HG02884 (cell line): Measurements from ENCODE around the gene ELF5.

Source experiments
- ATAC-seq: cut with Tn5 transposase; IDR thresholded peaks from one replicate; pipeline ENCODE4 v1.9.1; 2021; ENCODE audit warnings: mild to moderate bottlenecking, moderate library complexity; ENCODE audit not compliant: unreplicated experiment

ELF5 gene

GRCh38 chr11:34513682-34514449 is at the start of gene ELF5:
Gene ELF5, minus strand, starts transcription at chr11:34513794. Its CDS starts 8,045 bp downstream, at chr11:34505749.
- no peak for ATAC-seq

DNA sequence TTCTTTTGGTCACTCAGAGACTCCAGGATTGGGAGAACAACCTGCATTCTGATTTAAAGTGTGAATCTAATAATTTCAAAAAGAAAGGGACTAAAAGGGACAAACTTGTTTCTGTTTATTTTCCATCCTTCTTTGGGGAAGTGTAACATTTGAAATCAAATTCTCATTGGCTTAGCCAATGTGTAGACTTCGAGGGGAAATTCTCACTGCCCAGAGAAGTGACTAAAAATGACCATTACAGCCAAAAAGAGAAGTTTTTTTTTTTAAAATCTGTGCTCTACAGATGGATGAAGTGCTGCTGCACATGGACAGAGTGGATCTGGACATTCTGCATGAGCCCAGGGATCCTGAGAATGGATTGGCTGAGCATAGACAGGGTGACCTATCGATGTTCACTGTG is 49.4 kb upstream of the ELF5 start:
- ATAC-seq, result no peak

- no peak for ATAC-seq
Measured at GRCh38 chr11:34560511-34560910, 46.9 kb upstream of the ELF5 start.

DNA sequence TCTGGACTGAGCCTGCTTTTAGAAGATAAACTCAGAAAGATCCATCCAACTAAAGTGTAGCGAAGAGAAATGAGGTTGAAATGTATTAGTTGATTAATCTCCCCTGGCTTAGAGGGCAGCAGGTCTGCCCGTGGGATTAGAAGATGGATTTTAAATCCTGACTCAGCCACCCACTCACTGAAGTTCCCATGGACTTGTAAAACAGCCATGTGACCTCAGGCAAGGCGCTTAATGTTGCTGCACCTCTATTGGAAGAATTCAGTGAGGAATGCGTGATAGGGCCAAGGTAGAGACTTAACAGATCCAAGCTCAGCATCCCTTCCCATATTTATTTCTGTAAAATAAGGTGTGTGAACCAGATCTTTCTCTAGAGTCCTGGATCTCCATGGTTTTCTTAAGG is 45.1 kb upstream of the ELF5 start:
- no peak for ATAC-seq

- ATAC-seq, result no peak
Measured at GRCh38 chr11:34558211-34558610, 44.6 kb upstream of the ELF5 start.

GRCh38 chr11:34552270-34552669 is 38.7 kb upstream of the ELF5 start:
- ATAC-seq, result no peak

DNA sequence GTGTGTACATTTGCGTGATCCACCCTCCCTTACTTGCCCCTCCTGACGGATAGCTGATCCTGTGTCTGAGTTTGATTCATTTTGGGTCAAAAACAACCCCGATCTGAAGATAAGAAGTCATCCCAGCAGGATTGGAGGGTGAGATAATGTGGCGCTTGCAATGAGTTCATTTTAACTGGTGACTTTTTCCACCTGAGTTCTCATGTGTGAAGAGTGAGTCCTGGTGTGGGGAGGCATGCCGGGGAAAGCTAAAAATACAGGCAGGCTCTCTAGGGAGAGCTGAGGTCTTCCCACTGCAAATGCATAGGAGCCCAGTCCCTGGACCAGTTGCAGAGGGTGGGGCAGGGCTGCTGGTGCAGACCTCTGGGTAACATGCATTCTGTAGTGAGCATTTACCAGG is 35.7 kb upstream of the ELF5 start:
- no peak for ATAC-seq

DNA sequence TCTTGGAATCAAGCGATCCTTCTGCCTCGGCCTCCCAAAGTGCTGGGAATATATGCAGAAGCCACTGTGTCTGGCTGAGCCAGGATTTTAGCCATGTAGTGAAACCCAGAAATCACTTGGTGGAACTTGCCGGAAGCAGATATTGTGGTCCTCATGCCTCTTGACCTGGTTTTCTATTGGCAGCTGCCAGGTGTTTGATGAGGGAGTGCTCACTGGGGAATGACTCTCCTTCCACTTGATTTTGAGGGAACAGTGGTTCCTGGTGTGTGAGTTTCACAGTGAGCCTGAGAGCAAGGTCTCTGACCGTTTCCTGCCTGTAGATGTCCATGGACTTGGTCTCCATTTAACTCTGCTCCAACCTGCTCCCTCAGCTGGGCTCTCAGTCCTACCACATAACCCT is 34.7 kb upstream of the ELF5 start:
- no peak for ATAC-seq

DNA sequence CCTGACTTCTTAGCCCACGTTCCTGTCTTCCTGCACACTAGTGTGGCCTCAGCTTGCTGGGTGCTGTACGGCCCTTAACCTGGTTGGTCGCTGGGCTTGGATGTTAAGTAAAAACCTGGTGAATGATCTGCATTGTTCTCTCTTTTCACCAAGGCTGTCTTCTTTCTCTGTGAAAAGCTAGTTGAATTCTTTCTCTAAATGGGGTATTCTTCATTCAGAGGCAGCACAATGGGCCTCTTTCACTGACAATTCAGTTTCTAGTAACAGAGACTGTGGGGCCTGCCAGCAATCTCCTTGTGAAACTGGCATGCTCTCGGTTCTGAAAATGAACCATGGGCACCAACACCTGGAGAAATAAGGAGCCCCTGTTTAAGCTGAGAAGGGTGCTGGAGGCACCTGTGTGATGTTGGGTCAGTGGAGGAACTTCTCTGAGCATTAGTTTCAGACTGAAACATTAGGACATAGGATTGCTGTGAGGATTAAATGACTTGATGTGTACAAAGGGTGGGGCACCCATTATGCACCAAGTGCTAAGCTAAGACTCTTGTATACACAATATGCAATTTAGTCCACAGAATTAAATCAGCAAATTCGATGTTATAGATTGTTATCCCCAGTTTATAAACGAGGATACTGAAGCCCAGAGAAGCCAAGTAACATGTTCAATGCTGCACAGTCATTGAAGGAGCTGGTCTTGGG is 33.1 kb upstream of the ELF5 start:
- no peak for ATAC-seq

GRCh38 chr11:34542089-34542488 is 28.5 kb upstream of the ELF5 start:
- no peak for ATAC-seq

DNA sequence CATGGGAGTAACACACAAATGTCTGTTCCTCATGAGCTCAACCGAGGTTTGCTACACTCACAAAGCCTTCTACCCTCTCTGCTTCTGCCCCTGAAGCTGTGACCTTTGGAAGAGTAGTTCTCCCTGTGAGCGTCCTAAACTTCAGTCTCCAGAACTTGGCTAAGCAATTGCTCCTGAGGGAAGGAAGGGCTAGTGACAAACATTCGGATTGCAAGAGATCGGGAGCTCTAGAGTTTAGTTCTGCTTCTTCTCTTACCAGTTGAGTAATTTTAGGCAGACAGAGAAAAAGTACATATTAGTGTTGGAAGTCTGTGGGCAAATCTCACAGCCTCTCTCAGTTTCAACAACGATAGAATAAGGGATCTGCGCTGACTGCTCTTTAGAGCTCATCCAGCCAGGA is 27.3 kb upstream of the ELF5 start:
- ATAC-seq, result no peak

DNA sequence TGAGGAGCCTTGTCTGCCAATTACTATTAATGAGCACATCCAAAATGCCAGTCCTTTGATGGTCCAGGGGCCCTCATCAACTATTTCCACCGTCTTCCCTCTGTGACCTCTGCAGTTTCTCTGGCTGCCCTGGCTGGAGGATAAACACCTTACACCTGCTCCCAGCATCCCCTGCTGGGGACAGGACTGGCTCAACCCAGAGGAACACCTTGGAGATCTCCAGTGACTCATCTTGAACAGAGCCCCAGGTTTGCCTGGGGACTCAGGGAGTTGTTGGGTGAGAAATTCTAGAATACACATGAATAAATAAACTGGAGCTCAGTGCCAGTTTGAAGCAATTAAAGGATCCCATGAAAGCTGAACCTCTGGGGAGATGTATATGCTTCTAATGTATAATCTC is 24.0 kb upstream of the ELF5 start:
- ATAC-seq, result no peak

DNA sequence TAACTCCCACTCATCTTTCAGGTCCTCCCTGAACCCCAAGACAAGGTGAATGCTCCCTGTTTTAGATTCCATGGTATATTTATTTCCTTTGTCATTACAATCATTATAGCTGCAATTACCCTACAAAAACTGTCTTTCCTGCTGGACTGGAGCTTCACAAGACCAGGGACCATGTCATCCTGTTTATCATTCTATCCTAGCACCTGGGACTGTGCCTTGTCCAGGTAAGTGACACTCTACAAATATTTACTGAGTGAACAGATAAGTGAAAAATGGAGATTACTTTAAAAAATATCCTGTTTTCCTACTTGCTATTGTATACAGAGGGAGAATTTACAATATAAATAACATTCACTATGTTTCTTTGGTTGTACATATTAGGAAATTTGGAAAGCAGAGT is 22.5 kb upstream of the ELF5 start:
- ATAC-seq, result no peak

- no peak for ATAC-seq
Measured at GRCh38 chr11:34534826-34535225, 21.2 kb upstream of the ELF5 start.

DNA sequence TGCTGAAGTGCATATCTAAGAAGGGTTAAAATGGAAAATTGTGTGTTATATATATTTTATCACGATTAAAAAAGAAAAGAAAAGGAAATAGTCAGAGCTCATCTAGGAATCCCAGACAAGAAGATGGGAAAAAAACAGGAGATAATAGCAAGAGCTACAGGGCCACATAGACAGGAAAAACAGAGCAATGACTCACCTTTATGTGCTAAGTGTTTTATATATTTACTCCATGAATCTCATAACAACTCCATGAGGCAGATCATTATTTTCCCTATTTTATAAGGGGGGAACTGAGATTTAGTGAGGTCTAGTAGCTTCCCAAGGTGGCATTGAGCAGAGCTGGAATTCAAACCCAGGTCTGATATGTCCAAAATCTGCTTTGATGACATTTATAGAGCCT is 18.1 kb upstream of the ELF5 start:
- ATAC-seq, result no peak

GRCh38 chr11:34530545-34531234 is 17.1 kb upstream of the ELF5 start:
- ATAC-seq, result no peak

GRCh38 chr11:34529643-34530042 is 16.0 kb upstream of the ELF5 start:
- no peak for ATAC-seq

- ATAC-seq, result no peak
Measured at GRCh38 chr11:34528072-34528471, 14.5 kb upstream of the ELF5 start.

- ATAC-seq, result no peak
Measured at GRCh38 chr11:34525888-34526657, 12.5 kb upstream of the ELF5 start.

DNA sequence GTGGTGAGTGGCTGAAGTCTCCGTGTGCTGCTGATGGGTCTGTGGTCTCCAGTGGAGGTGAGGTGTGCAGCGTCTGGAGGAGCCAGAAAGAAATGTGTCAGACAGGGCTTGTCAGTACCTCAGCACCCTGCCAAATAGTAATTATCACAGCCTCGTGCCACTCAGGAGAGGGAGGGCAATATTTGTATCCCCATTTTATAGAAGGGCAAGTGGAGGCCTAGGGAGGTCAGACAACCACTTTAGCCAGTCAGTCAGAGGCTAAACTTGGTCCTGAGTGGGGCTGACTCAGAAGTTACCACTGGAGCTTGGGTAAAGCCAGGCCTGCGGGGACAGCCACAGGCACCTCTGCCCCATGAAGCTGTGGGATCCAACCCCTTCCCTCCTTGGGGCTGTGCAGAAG is 11.5 kb upstream of the ELF5 start:
- ATAC-seq, result no peak

DNA sequence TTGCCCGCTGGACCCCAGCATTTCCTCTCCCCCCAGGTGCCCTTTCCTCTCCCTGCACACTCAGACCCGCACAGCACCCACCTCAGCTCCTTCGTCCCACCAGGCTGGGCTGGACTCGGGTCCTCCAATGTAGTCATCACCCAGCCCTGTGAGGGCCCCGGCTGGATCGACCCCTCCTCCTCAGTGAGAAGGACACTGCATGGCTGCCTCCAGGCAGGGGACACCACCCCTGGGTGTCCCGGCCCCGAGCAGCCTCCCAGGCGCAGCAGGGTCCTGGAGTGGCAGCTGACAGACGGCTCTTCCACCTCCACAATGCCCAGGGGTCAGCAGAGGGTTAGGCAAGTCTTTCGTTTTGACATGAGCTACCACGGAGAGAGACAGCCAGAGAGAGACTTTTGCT is 11.1 kb upstream of the ELF5 start:
- no peak for ATAC-seq
